IPS-15b (cell line): Measurements from ENCODE around the gene CD14.
"Not testable (repeated sequence)": the region's sequence is repeated elsewhere in the genome, so short reads cannot be mapped to it uniquely, and the experiment has no call there.

Source experiments
- H3K27me3 ChIP-seq: one replicate; pipeline ENCODE4 v1.6.1; 2013; ENCODE audit warnings: low read length; ENCODE audit not compliant: control insufficient read depth, insufficient read depth
- H3K36me3 ChIP-seq: one replicate; pipeline ENCODE4 v1.6.1; 2013; ENCODE audit warnings: low read length; ENCODE audit not compliant: control insufficient read depth, insufficient read depth
- H3K4me1 ChIP-seq: one replicate; pipeline ENCODE4 v1.6.1; 2013; ENCODE audit warnings: mild to moderate bottlenecking, low read length; ENCODE audit not compliant: control insufficient read depth, insufficient read depth
- H3K4me3 ChIP-seq: one replicate; pipeline ENCODE4 v1.5.1; 2013; ENCODE audit warnings: low read depth, low read length
- H3K9ac ChIP-seq: one replicate; pipeline ENCODE4 v1.6.1; 2013; ENCODE audit warnings: low read depth, mild to moderate bottlenecking, low read length
- H3K9me3 ChIP-seq: one replicate; pipeline ENCODE4 v1.6.1; 2013; ENCODE audit warnings: mild to moderate bottlenecking, low read length; ENCODE audit not compliant: control insufficient read depth, insufficient read depth

CD14 gene

GRCh38 chr5:140633021-140633471 lies at the start of gene CD14:
Gene CD14, minus strand, starts transcription at chr5:140633175. Its CDS starts 104 bp downstream, at chr5:140633071.
- Histone ChIP-seq H3K4me1 (no peaks in the 10 kb centered on the region), H3K9me3 (peaks cover 2% of the 10 kb centered on the region), H3K9ac (peak within 1 kb of the TSS; percentile 54), H3K36me3 (no peaks in the 10 kb centered on the region), H3K4me3 (peak within 1 kb of the TSS; percentile 66), H3K27me3 (peaks cover 41% of the 10 kb centered on the region)

DNA sequence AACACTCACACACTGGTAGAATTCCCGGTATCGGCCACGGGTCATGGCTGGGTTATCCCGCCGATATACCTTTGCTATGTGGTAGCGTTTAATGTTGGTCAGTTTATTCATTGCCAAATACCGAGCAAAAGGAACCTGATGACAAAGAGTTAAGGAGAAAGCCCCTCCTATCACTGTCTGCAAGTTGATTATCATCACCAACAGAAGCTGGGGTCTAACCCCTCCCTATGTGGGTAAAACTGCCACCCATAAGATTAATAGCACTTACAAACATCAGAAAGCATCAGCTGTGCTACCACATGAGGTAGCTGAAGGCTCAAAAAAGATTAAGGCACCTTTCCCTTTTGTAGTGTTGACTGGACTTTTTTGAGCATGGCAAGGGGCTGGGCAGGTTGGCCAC lies 46.0 kb upstream of the CD14 start:
- Histone ChIP-seq H3K4me1 (no peaks in the 10 kb centered on the region), H3K36me3 (peaks cover 29% of the 10 kb centered on the region), H3K9ac (no peak overlapping the region)

GRCh38 chr5:140677947-140678346 lies 45.0 kb upstream of the CD14 start:
- H3K36me3 ChIP-seq = peaks cover 34% of the 10 kb centered on the region

More for the DNA sequence above, 46.0 kb upstream of the CD14 start:
- Histone ChIP-seq H3K27me3 (no peaks in the 10 kb centered on the region), H3K9me3 (no peaks in the 10 kb centered on the region), H3K4me3 (no peak overlapping the region)

DNA sequence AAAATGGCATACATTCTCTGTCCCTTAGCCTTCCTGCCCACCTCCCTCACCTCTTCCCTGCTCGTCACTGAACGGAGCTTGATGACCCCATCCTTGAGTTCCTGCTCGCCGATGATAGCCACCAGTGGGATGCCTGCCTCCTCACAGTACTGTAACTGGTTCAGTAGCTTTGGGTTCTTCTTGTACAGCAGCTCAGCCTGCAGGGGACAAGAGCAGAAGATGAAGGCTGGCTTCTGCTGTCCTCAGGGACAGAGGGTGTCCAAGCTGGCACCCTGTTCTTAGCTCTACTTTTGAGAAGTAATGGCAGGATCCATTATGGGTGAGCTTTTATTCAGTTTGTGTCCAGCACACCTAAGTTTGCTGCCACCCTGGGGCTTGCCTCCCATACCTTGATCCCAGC lies 41.7 kb upstream of the CD14 start:
- peaks cover 4% of the 10 kb centered on the region for H3K4me1 ChIP-seq
- H3K9ac ChIP-seq = no peak overlapping the region
- H3K9me3 ChIP-seq = no peaks in the 10 kb centered on the region
- H3K36me3 ChIP-seq = peaks cover 37% of the 10 kb centered on the region
- no peak overlapping the region for H3K4me3 ChIP-seq
- H3K27me3 ChIP-seq = no peaks in the 10 kb centered on the region

More at GRCh38 chr5:140677947-140678346, 45.0 kb upstream of the CD14 start:
- H3K27me3 ChIP-seq = no peaks in the 10 kb centered on the region
- H3K9ac ChIP-seq = no peak overlapping the region
- no peaks in the 10 kb centered on the region for H3K4me1 ChIP-seq
- H3K4me3 ChIP-seq = no peak overlapping the region
- H3K9me3 ChIP-seq = no peaks in the 10 kb centered on the region

- no peak overlapping the region for H3K4me3 ChIP-seq
- H3K9me3 ChIP-seq = no peaks in the 10 kb centered on the region
- peaks cover 42% of the 10 kb centered on the region for H3K36me3 ChIP-seq
- H3K4me1 ChIP-seq = peaks cover 4% of the 10 kb centered on the region
- H3K9ac ChIP-seq = no peak overlapping the region
- no peaks in the 10 kb centered on the region for H3K27me3 ChIP-seq
These were observed 41.2 kb upstream of the CD14 start for GRCh38 chr5:140674211-140674610.

DNA sequence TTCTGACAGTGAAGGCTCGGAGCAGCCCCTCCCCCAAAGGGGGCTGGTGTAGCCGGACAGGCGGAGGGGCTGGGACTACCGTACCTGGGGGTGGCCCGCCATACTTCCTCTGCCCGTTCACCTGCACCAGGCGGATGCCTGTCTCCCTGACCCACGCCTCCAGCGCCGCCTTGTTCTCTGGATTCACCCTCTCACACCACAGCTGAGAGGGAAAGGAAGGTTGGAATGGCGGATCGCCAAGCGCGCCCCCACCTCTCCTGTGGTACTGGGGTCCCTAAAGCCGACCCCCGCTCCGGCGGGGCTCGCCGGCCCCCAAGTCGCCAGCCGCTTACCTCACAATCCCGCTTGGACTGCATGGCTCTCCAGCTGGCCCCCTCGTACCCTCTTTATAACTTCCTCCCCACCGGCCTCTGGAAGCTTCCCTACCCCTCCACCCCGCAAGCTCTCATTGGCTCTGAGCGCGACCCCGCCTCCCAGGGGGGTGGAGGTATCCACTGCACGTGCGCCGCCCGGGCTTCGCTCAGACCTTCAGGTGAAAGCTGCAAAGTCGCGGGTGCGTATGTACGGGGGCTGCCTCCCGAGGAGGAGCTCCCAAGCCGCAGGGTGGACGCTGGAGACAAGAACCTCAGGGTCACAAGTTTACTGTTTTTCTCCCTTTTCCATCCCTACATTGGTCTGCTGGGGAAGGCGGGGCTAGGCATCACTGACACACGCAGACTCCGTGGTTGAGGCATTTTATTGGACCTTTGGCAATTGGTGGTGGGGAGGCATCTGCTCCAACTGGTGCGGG lies 40.4 kb upstream of the CD14 start, which contains the start of gene DND1:
Gene DND1, minus strand, starts transcription at position 390 of the 790 bp plus-strand sequence. Its CDS starts 34 bp downstream, at position 356.
- Histone ChIP-seq H3K36me3 (peaks cover 50% of the 10 kb centered on the region), H3K27me3 (no peaks in the 10 kb centered on the region), H3K9ac (peak within 1 kb of the TSS; percentile 37), H3K9me3 (no peaks in the 10 kb centered on the region), H3K4me1 (peaks cover 4% of the 10 kb centered on the region), H3K4me3 (peak within 1 kb of the TSS; percentile 26)

DNA sequence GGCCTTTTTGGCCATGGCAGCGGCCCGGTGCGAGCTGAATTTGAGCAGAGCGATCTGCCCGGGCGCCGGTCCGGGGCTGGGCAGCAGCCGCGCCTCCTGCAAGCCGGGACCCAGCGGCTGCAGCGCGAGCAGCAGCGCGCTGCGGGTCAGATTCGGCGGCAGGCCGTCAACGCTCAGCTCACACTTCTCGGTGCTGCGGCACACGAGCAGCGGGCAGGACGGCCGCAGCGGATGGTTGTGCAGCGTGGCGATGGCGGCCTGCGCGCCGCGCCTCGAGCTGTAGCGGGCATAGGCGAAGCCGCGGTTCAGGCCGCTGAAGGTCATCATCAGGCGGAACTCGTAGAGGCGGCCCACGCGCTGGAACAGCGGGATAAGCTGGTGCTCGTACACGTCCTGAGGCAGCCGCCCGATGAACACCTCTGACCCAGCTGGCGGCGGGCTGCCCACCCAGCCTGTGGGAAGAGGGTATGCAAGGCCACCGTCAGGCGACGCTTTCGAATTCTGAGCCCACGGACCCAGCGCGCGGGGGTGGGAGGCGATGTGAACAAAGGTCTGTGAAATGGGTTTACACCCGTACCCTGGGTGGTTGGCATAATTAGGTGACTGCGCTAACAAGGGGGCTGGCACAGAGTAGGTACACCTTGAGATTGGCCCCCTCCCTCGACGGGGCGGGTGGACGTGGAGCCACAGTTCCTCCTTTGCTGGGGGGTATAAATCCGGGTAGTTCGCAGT lies 39.6 kb upstream of the CD14 start:
- Histone ChIP-seq H3K36me3 (peaks cover 54% of the 10 kb centered on the region), H3K9me3 (no peaks in the 10 kb centered on the region), H3K4me3 (peak overlapping the region; percentile 26), H3K9ac (peak overlapping the region; percentile 37), H3K27me3 (no peaks in the 10 kb centered on the region), H3K4me1 (peaks cover 4% of the 10 kb centered on the region)

DNA sequence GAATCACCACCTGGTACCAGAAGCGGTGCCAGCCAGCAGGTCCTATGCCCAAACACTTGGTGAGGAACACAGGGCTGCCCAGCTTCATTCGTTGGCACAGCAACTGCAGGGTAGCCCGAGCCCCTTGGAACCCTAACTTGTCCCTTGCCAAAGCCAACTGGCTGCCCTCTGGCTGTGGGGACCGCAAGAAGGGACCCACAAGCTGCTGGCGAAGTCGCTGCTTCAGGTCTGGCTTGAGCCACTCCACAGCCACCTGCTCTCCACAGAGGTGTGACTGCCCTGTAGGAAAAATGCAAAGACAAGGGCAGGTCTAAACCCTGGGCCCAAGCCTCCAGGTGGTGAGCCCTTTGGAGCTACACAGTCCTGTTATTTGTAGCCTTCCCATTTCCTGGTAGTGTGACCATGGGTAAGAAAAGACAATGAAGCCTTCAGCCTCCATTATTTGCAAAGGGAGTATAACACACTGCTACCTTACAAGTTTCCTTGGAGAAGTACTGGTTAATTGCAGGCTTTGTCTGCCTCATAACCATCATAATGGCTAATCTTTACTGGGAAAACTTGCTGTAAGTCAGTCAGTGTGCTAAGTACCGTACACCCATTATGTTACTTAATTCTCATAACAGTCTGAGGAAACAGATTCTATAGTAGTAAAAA lies 38.6 kb upstream of the CD14 start:
- Histone ChIP-seq H3K4me3 (no peak overlapping the region), H3K9me3 (no peaks in the 10 kb centered on the region), H3K4me1 (peaks cover 4% of the 10 kb centered on the region), H3K36me3 (peaks cover 52% of the 10 kb centered on the region), H3K27me3 (no peaks in the 10 kb centered on the region), H3K9ac (no peak overlapping the region)

DNA sequence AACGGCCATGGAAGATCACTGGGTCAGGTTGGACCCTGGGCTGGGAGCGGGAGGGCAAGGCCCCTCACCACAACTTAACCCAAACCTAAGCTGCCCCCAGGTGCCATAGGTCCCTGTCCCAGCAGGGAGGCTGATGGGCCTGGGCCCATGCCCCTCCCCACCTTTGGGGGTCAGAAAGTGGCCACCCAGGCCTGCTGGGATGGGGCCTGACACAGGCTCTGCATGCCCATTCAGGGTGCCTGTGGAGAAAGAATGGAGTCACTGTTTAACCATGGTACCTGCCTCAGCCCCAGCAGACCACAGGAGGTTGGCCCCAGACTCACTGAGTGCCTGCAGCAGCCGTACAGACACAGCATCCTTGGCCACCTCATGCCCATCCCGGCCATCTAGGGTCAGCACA lies 38.1 kb upstream of the CD14 start:
- not testable (repeated sequence) for H3K9me3 ChIP-seq, H3K4me1 ChIP-seq, H3K4me3 ChIP-seq, H3K27me3 ChIP-seq, H3K9ac ChIP-seq
- peaks cover 47% of the 10 kb centered on the region for H3K36me3 ChIP-seq

DNA sequence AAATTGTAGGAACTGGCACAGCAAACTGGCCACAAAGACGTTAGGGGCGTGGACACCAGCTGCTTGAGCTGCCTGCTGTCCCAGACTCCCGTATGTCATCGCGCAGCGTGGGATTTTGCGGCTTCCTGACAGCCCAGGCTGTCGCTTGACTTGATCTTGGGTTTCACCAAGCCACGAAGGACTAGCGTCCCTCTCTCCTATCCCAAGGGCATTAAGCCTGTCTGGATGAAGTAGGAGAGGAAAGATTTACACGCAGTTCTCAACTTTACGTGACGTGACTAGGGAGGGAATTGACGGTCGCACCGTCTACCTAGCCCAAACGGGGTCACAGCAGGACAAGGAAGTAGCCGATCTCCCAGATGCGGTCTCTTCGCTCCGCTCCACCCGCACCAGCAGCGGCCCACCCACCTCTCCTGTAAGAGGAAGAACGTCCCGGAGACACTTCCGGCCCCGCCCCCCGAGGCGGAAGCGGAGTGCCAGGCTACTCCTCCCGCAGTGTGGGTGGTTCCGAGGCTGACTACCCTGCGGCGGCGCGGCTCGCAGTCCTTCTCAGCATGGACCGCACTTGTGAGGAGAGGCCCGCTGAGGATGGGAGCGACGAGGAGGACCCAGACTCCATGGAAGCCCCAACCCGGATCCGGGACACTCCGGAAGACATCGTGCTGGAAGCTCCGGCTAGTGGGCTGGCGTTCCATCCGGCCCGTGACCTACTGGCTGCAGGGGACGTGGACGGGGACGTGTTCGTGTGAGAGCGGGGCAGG lies 31.6 kb upstream of the CD14 start, which contains the start of gene WDR55:
Gene WDR55, plus strand, starts transcription at position 546 of the 761 bp plus-strand sequence. Its CDS starts 9 bp downstream, at position 555.
- Histone ChIP-seq H3K4me3 (peak within 1 kb of the TSS; percentile 84), H3K9ac (peak within 1 kb of the TSS; percentile 88), H3K27me3 (no peaks in the 10 kb centered on the region), H3K9me3 (no peaks in the 10 kb centered on the region), H3K36me3 (peaks cover 36% of the 10 kb centered on the region), H3K4me1 (no peaks in the 10 kb centered on the region)

DNA sequence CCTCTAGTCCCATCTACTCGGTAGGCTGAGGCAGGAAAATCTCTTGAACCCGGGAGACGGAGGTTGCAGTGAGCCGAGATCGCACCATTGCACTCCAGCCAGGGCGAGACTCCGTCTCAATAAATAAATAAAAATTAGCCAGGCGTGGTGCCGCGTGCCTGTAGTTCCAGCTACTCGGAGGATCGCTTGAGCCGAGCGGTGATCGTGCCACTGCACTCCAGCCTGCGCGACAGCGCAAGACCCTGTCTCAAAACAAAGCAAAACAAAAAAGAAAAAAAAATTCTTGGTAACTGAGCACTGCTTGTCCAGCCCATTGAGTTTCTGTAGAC lies 31.0 kb upstream of the CD14 start:
- no peaks in the 10 kb centered on the region for H3K9me3 ChIP-seq
- H3K4me1 ChIP-seq = no peaks in the 10 kb centered on the region
- H3K9ac ChIP-seq = peak overlapping the region; percentile 79
- H3K36me3 ChIP-seq = peaks cover 32% of the 10 kb centered on the region
- no peaks in the 10 kb centered on the region for H3K27me3 ChIP-seq
- peak overlapping the region; percentile 84 for H3K4me3 ChIP-seq
